WI38 (cell line): Measurements from ENCODE around the gene ZNF148.

ENCODE experiments used
- H3K4me3 ChIP-seq: 2 replicates; pipeline ENCODE4 v1.5.1; 2011; ENCODE audit warnings: low read depth, mild to moderate bottlenecking, control low read depth, low read length
- TF ChIP-seq, protein P1 (sequence below): IDR thresholded peaks from 2 replicates; pipeline ENCODE4 v1.5.1; 2012; ENCODE audit warnings: low read depth, mild to moderate bottlenecking, control low read depth, low read length

ZNF148 gene

DNA sequence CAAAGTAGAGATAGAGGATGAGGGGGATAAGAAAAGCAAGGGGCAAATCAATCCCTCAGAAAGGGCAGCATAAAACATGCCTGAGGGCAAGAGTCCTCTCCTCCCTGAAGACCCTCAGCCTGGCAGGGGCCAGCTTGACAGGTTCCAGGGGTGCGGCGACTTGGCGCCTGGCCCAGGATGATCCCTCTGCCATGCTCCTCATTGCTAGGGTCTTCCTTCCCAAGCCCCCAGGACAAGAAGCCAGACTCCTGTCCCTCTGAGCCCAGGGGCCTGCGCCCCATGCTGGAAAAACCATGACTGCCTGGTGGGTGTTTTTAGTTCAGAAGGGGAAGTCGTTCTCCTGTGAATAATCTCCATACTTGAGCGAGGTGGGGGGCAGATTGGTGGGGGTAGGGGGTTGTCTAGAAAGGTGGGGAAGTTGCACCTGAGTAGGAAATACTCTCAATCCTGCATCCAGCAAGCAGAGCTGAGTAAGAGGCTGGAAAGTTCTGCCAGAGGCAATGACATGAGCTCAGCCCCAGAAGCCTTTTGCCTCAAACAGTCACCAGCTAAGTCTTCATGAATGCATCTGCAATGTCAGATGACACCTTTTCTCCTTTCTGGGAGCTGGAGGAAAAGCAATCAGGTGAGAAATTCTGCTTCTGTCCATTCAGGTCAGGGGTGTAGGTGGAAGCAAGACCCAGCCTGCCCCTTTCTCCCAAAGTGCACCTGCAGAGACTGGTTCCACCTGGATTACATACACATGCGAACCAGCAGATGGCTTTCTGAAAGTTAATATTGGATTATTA is 180.9 kb downstream of the ZNF148 start:
- H3K4me3 ChIP-seq, result no peak overlapping the region
- TF ChIP-seq, protein P1, sequence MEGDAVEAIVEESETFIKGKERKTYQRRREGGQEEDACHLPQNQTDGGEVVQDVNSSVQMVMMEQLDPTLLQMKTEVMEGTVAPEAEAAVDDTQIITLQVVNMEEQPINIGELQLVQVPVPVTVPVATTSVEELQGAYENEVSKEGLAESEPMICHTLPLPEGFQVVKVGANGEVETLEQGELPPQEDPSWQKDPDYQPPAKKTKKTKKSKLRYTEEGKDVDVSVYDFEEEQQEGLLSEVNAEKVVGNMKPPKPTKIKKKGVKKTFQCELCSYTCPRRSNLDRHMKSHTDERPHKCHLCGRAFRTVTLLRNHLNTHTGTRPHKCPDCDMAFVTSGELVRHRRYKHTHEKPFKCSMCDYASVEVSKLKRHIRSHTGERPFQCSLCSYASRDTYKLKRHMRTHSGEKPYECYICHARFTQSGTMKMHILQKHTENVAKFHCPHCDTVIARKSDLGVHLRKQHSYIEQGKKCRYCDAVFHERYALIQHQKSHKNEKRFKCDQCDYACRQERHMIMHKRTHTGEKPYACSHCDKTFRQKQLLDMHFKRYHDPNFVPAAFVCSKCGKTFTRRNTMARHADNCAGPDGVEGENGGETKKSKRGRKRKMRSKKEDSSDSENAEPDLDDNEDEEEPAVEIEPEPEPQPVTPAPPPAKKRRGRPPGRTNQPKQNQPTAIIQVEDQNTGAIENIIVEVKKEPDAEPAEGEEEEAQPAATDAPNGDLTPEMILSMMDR, result no peak

DNA sequence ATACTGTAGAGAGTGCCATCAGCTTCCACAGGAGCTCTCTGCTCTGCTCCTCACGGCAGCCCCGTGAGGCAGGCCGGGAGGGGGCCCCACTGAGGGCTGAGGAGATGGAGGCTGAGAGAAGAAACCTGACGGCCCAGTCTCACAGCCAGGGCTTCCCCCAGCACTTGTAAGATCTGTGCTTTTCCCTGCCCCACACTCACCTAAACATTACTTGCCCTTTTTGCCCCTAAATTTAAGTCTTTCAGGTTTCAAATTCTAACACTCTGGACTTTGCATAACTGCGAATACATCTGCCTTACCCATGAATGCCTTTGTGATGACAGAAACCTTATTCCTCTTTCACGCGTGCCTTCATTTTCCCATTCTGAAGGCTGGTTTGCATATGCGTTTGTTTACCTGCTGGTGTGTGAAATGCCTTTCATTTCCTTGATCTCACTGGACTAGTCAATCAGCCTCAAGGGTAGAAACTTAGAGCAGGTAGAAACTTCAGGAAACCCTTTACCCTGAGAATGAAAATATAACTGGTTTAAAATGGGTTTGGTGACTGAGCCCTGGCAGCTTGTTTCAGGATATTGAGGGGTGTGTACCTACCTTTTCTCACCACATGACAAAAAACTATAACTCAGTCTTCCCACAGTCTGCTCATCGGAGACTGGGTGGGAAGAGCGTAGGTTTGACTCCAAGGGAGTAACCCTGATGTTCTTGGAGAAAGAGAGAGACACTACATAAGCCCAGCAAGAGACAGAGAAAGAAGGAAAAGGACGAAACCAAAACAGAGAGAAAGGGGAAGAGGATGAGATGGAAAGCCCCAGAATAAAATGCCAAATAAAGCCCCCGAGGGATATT is 182.7 kb downstream of the ZNF148 start:
- TF ChIP-seq, protein P1, result 0 out of 2 replicates have a peak, but pooled peaks have one; percentile 5
- H3K4me3 ChIP-seq, result no peak overlapping the region

DNA sequence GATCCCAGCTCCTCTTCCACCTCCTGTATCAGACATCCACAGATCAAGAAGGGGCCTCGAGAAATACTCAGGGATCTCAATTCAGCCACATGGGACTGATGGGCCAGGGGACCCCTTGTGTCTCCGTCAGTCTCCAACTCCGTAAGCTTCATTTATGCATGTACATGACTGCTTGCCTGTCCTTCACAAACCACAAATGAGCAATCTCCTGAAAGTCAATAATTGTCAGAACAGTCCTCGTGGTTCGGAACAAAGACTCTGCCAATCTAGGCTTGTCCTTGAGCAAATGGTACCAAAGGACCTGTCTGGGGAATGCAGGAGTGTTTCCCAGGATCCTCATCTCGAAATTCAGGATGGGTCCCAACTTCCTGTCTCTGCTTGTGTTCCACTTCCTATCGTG is 183.4 kb downstream of the ZNF148 start:
- TF ChIP-seq, protein P1, result no peak
- H3K4me3 ChIP-seq, result no peak overlapping the region

DNA sequence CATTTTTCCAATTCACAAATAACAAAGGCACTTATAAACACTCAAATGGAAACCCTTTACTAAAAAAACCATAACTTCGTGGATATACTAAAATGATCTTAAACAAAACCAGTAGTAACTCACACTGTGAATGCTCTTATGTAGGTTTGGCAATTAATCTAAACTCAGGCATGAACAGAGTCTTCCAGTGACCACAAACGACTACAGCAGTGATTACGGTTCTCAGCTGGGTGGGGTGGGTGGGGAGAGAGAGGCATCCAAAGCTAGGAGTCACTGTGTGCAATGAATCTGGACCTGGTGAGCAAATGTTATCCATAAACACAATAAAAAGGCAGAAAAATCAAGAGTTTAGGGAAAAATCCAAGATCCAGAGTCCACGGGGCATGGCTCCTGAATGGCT is 183.9 kb downstream of the ZNF148 start:
- no peak overlapping the region for H3K4me3 ChIP-seq
- TF ChIP-seq, protein P1, result no peak

DNA sequence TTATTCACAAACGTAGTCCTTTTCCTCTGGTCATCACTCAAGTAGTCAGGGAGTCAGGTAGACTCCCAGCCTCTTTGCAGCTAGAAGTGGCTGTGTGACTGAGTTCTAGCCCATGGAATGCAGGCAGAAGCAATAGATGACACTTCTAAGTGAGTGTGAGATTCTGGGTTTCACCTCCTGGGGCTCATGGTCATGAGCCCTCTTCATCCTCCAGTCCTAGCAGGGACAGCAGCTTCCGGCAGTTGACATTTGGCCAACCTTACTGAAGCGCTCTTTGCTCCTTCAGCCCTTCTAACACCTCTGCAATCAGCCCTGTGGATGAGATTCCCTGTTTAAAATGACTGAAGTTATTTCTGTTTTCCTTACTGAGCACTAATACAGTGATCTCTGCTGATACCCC is 184.3 kb downstream of the ZNF148 start:
- H3K4me3 ChIP-seq, result no peak overlapping the region
- TF ChIP-seq, protein P1, result no peak

DNA sequence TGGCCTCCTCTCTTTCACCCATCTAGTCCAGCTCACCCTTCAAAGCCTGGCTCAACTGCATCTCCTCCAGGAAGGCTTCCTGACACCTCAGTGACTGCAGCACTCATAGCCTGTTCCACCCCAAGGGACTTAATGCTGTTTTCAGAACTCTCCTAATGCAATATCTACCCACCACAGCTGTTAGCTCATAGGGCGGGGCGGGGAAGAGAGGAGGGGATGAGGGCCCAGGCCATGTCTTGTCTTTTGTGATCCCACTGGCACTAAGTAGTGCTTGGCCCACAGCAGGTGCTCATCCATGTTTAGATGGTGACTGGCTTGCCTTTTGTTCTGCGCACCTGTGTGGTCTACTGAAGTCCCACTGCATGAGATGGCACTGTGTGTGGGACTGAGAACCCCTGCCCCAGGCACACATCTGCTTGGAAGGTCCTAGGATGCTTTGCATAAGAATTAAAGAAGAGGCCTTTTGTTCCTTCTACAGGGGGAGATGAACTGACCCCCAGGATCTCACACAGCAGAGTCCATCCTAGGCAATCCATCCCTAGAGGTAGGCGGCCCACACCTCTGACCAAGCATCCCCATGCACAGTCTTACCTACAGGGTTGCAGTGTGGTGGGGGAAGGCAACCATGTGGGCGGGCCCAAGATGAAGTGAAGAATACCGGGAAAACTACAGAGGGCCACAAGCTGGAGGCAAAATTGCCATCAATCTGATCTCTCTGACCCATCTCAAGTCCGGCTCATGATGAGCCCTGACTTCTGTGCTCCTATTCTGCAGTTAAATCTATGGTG is 185.6 kb downstream of the ZNF148 start:
- no peak overlapping the region for H3K4me3 ChIP-seq
- TF ChIP-seq, protein P1, result no peak
